Pancreas (tissue), 10 donors: ENCODE data around the gene ESR1. TPM values are rescaled to one million over a fixed set of nuclear protein-coding genes. Genes with fewer than 3 reads are reported as not detected.
A peak's percentile ranks its signal among the peaks of the same experiment; 100 is the strongest.
"Not testable (repeated sequence)": the region's sequence is repeated elsewhere in the genome, so short reads cannot be mapped to it uniquely, and the experiment has no call there.

Source experiments
- ATAC-seq, 4 donors: fragments of 200-7000 bp; cut with Tn5 transposase; one replicate each; pipeline versions ENCODE4 v1.8.0 to v1.9.1; 2020; ENCODE audit warnings: mild to moderate bottlenecking in 4 of 4, moderate library complexity in 4 of 4
- DNase-seq, 6 donors: peaks; one replicate each; pipeline ENCODE4 v3.0.0-alpha.2; 2020
- FAIRE-seq: peaks from 2 replicates; lab custom pipeline; 2012; peaks lifted over from hg19 to GRCh38; lab: Jason Lieb, UNC
- H3K27ac ChIP-seq, 4 donors: fragments of 200-600 bp; sonication (generic); 1 replicate in 3 of 4; 2 replicates in 1 of 4; pipeline versions ENCODE4 v1.5.0 to v1.8.0; 2020
- H3K27me3 ChIP-seq, 4 donors: fragments of 200-600 bp; one replicate each; pipeline ENCODE4 v1.8.0; 2021
- H3K36me3 ChIP-seq, 3 donors: fragments of 200-600 bp; sonication (generic) in 1 of 3; one replicate each; pipeline versions ENCODE4 v1.5.0 to v1.8.0; 2020 to 2021
- H3K4me1 ChIP-seq, 3 donors: fragments of 200-600 bp; one replicate each; pipeline ENCODE4 v1.8.0; 2021
- H3K4me3 ChIP-seq, 4 donors: fragments of 200-600 bp; sonication (generic) in 2 of 4; one replicate each; pipeline versions ENCODE4 v1.5.0 to v1.8.0; 2020 to 2021
- H3K9me3 ChIP-seq, 4 donors: fragments of 200-600 bp; one replicate each; pipeline ENCODE4 v1.8.0; 2021
- CTCF ChIP-seq, 4 donors: fragments of 200-600 bp; sonication (generic) in 3 of 4; IDR thresholded peaks; one replicate each; pipeline versions ENCODE4 v1.5.0 to v1.8.0; 2021; ENCODE audit warnings: antibody characterized with exemption in 4 of 4
- WGBS, 2 donors: extraction: QIAGEN DNeasy Blood & Tissue Kit; methylation state at CpG; one replicate each; pipeline ENCODE4 v1.1.7; 2013; 5-methylcytosine and 5-hydroxymethylcytosine counted together
- intact Hi-C, 3 donors: fragments of 100-400 bp; cut with DNase I; formaldehyde crosslinking; loops; one replicate each; pipeline versions ENCODE4 v1.11.1 to v1.14.2; 2022
- polyA plus RNA-seq, 2 donors: library from polyadenylated mRNA; stranded (reverse); fragments of 200-250 nt; gene quantifications; one replicate each; pipeline ENCODE4 v1.2.3, GENCODE V29; 2013
- total RNA-seq, 6 donors: library from RNA; stranded (reverse); fragmentation: NEBNext Ultra II Directional in 4 of 6; extraction: Animal tissue kit (Norgen Biotek cat#: 25700) in 4 of 6; gene quantifications; one replicate each; pipeline versions ENCODE4 v1.2.1 to v1.2.4, GENCODE V29; 2021 to 2023
- donor health status: healthy with polysubstance abuse.
- donor health status: DM: no; HTN: no; CAD: no; lungs with moderate emphysema.
- donor health status: DM: no; HTN: no; CAD: no.
- donor health status: control.
- donor health status: control.
- donor health status: Bipolar disorder and iron deficiency.
- donor health status: DM: yes; HTN: yes; CAD: no.
- donor health status: DM: no; HTN: no; CAD: no.
- donor health status: DM: no; HTN: no; CAD: no.
- donor health status: DM: yes; HTN: yes; CAD: no.

ESR1 gene
- total and polyA plus RNA-seq, 8 donors = 0.19 to 1.0 (median 0.41) TPM

- 68 to 82% methylated on average over 3 of the region's 3 CpGs for WGBS, 2 donors
- DNase-seq = no peak
- Histone ChIP-seq H3K27me3 (no peaks in the 10 kb centered on the region), H3K27ac (no peak overlapping the region), H3K4me3 (no peak overlapping the region), H3K9me3 (no peaks in the 10 kb centered on the region), H3K4me1 (no peaks in the 10 kb centered on the region), H3K36me3 (no peaks in the 10 kb centered on the region)
- no peak for FAIRE-seq
- ATAC-seq = no peak
- no peak for TF ChIP-seq CTCF (IDR thresholded peaks at IDR 0.05)
- intact Hi-C loops = no loop called here
These were observed 70.0 kb downstream of the ESR1 start for GRCh38 chr6:151877458-151877857.

DNA sequence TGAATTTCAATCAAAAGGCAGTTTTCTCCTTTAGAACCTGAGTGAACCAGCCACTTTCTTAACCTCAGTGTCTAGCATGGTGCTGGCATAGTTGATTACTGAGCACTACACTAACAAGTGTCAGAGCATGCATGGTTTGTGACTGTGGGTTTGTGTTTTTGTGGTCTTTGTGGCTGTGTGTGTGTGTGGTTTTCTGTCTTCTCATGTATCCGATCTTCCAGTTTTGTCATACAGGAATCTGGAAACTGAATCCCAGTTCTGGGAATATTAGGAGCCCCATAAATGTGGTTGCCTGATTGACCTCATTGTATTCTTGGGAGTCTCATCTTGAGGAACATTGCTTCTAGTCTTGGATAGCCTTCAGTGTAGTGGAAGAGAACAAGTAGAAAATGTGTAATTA, 73.7 kb downstream of the ESR1 start:
- no peak overlapping the region for H3K4me3 ChIP-seq
- H3K9me3 ChIP-seq = no peaks in the 10 kb centered on the region
- ATAC-seq = no peak
- no peak for DNase-seq
- no peaks in the 10 kb centered on the region for H3K4me1 ChIP-seq
- FAIRE-seq = no peak
- intact Hi-C loops = no loop called here
- H3K36me3 ChIP-seq = no peaks in the 10 kb centered on the region
- no peak for TF ChIP-seq CTCF (IDR thresholded peaks at IDR 0.05)
- no peaks in the 10 kb centered on the region for H3K27me3 ChIP-seq
- no peak overlapping the region for H3K27ac ChIP-seq
- WGBS, 2 donors = 69 to 84% methylated on average over 1 of the region's 1 CpG

DNA sequence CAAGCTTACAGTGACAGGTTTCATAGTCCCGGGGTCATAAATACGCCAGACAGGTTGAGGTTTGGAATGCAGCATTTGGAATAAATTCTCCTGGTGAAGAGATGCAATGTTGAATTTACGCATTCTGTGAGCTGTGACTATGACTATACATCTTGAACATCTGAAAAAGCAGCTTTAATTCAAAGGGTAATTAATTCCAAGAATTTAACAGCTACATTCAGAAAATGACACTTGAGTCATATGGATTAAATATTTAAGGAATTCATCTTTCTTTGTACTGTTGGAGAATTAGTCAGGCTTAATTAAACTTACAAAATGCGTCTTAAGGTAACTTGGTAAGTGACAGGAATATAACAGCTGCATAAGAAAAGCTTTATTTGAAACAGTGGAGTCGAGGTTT, 74.7 kb downstream of the ESR1 start:
- no peaks in the 10 kb centered on the region for H3K27me3 ChIP-seq
- DNase-seq (no peak), FAIRE-seq (no peak), ATAC-seq (no peak)
- H3K4me3 ChIP-seq = no peak overlapping the region
- no peaks in the 10 kb centered on the region for H3K4me1 ChIP-seq
- no peaks in the 10 kb centered on the region for H3K9me3 ChIP-seq
- no peak overlapping the region for H3K27ac ChIP-seq
- no peaks in the 10 kb centered on the region for H3K36me3 ChIP-seq
- intact Hi-C loops = no loop called here
- no peak for TF ChIP-seq CTCF (IDR thresholded peaks at IDR 0.05)
- 66 to 83% methylated on average over 5 of the region's 5 CpGs for WGBS, 2 donors

GRCh38 chr6:151885234-151885633, 77.8 kb downstream of the ESR1 start:
- DNase-seq = no peak
- Histone ChIP-seq H3K27ac (no peak overlapping the region), H3K36me3 (no peaks in the 10 kb centered on the region), H3K27me3 (no peaks in the 10 kb centered on the region), H3K9me3 (no peaks in the 10 kb centered on the region), H3K4me1 (no peaks in the 10 kb centered on the region), H3K4me3 (no peak overlapping the region)
- no peak for ATAC-seq
- TF ChIP-seq CTCF (IDR thresholded peaks at IDR 0.05) = no peak
- no peak for FAIRE-seq
- 81 to 87% methylated on average over 4 of the region's 4 CpGs for WGBS, 2 donors
- intact Hi-C loops = no loop called here

- H3K4me1 ChIP-seq = no peaks in the 10 kb centered on the region
- H3K27ac ChIP-seq = no peak overlapping the region
- no peak for TF ChIP-seq CTCF (IDR thresholded peaks at IDR 0.05)
- no peaks in the 10 kb centered on the region for H3K9me3 ChIP-seq
- no peak overlapping the region for H3K4me3 ChIP-seq
- WGBS, 2 donors = 67 to 70% methylated on average over 3 of the region's 3 CpGs
- FAIRE-seq = no peak
- DNase-seq = no peak
- H3K27me3 ChIP-seq = no peaks in the 10 kb centered on the region
- intact Hi-C loops = no loop called here
- ATAC-seq = no peak
- H3K36me3 ChIP-seq = no peaks in the 10 kb centered on the region
These were observed 84.0 kb downstream of the ESR1 start for GRCh38 chr6:151891524-151891923.

GRCh38 chr6:151894426-151894825, 86.9 kb downstream of the ESR1 start:
- DNase-seq, H3K27me3 ChIP-seq, H3K9me3 ChIP-seq, FAIRE-seq, intact Hi-C loops, H3K27ac ChIP-seq, H3K36me3 ChIP-seq, ATAC-seq, H3K4me3 ChIP-seq, H3K4me1 ChIP-seq: not testable (repeated sequence)
- 32 to 50% methylated on average over 3 of the region's 3 CpGs for WGBS, 2 donors

GRCh38 chr6:151899221-151899620, 91.7 kb downstream of the ESR1 start:
- H3K4me3 ChIP-seq, H3K36me3 ChIP-seq, H3K9me3 ChIP-seq, H3K4me1 ChIP-seq, H3K27ac ChIP-seq, ATAC-seq, FAIRE-seq, intact Hi-C loops, H3K27me3 ChIP-seq: not testable (repeated sequence)
- WGBS, 2 donors = 85 to 100% methylated on average over 1 to 23 of the region's 33 CpGs
- peak in 1 of 6 donors; percentile 38 for DNase-seq

- H3K9me3 ChIP-seq, H3K4me3 ChIP-seq, FAIRE-seq, DNase-seq, H3K36me3 ChIP-seq, H3K4me1 ChIP-seq, ATAC-seq, H3K27me3 ChIP-seq, H3K27ac ChIP-seq, intact Hi-C loops: not testable (repeated sequence)
- 91% methylated on average over 11 to 15 of the region's 15 CpGs for WGBS, 2 donors
These were observed 92.3 kb downstream of the ESR1 start for GRCh38 chr6:151899796-151900195.
